ENCODE data around the gene KRTAP10-4. TPM values are rescaled to one million over a fixed set of nuclear protein-coding genes. Genes with fewer than 3 reads are reported as not detected.

The KRTAP10-4 gene
- total and polyA plus RNA-seq, 12 donors, result not detected

DNA sequence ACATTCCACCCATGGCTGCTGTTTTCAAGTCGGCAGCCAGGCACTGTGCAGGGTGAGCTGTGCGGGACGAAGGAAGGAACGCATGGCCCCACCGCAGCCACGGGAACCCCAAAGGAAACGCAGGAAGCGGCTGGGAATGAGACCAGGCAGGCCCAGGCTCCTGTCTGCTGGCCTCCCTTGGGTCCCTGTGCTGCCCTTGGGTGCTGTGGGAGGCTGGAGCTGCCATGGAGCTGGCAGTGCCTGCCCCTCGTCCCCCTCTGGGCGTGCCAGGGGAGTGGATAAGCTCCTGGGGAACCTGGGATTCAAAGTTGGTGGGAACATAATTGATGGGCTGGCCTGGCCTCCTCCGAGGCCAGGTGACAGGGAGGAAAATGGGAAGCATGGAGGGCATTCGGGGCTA, 5.3 kb upstream of the KRTAP10-4 start:
- Histone ChIP-seq H3K36me3 (replicated peaks in 1 of 2) (no peaks in the 10 kb centered on the region), H3K4me1 (replicated peaks in 1 of 2) (no peaks in the 10 kb centered on the region), H3K9me3 (replicated peaks in 1 of 3) (no peaks in the 10 kb centered on the region), H3K27me3 (no peaks in the 10 kb centered on the region), H3K4me3 (no peak overlapping the region), H3K27ac (no peak overlapping the region)
- intact Hi-C loops (cut with DNase I), result no loop called here
- WGBS, 4 donors, result 70 to 75% (median 73%) methylated on average over 11 to 12 of the region's 12 CpGs
- DNase-seq, result no peak
- TF ChIP-seq, protein P1, sequence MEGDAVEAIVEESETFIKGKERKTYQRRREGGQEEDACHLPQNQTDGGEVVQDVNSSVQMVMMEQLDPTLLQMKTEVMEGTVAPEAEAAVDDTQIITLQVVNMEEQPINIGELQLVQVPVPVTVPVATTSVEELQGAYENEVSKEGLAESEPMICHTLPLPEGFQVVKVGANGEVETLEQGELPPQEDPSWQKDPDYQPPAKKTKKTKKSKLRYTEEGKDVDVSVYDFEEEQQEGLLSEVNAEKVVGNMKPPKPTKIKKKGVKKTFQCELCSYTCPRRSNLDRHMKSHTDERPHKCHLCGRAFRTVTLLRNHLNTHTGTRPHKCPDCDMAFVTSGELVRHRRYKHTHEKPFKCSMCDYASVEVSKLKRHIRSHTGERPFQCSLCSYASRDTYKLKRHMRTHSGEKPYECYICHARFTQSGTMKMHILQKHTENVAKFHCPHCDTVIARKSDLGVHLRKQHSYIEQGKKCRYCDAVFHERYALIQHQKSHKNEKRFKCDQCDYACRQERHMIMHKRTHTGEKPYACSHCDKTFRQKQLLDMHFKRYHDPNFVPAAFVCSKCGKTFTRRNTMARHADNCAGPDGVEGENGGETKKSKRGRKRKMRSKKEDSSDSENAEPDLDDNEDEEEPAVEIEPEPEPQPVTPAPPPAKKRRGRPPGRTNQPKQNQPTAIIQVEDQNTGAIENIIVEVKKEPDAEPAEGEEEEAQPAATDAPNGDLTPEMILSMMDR (IDR thresholded peaks at IDR 0.05), result no peak

DNA sequence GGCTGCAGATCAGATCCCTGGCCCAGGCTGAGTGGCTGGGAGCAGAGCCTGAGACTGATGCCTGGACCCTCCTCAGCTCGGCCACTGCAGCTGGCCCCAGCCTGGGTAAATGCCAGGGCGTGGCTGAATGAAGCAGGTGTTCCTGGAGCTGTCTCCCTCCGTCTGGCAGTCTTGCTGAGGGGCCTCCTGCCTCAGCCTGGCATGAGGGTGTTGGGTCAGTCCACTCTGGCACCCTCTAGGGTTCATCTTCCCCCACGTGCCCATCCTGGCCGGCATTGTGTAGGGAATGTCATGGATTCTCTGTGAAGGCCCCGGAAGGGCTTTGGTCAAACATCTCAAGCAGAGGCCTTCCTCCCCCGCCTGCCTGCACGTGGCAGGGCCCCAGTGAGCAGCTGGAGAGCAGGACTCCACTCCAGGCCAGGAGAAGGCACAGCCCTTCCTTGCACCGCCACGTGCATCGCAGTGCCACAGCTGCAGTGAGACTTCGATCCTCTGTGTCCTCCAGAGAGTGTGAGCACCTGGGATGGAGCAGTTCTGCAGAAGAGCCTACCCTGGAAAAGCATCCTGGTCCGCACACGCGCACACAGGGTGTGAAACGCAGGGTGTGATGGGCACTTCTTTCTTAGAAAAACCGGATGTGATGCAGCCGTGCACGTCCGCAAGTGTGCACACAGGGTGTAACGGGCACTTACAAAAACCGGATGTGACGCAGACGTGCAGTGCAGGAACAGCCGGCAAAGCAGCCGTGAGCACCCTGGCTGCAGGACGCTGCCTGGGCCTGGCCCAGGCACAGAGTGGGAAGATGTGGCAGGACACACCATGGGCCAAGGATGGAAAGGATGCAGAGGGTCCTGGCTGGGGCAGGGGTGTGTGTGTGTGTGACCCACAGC, 4.6 kb upstream of the KRTAP10-4 start:
- H3K27me3 ChIP-seq, result no peaks in the 10 kb centered on the region
- no peak overlapping the region for H3K27ac ChIP-seq
- H3K9me3 ChIP-seq (replicated peaks in 1 of 3), result no peaks in the 10 kb centered on the region
- DNase-seq, result peak in 1 of 7 donors; percentile 43
- H3K4me1 ChIP-seq (replicated peaks in 1 of 2), result no peaks in the 10 kb centered on the region
- no peak for TF ChIP-seq POLR2A (IDR thresholded peaks at IDR 0.05)
- TF ChIP-seq, protein P1 (IDR thresholded peaks at IDR 0.05), result no peak
- no peak overlapping the region for H3K4me3 ChIP-seq
- 70 to 76% (median 74%) methylated on average over 20 to 27 of the region's 27 CpGs for WGBS, 4 donors
- intact Hi-C loops (cut with DNase I), result no loop called here
- no peaks in the 10 kb centered on the region for H3K36me3 ChIP-seq (replicated peaks in 1 of 2)

DNA sequence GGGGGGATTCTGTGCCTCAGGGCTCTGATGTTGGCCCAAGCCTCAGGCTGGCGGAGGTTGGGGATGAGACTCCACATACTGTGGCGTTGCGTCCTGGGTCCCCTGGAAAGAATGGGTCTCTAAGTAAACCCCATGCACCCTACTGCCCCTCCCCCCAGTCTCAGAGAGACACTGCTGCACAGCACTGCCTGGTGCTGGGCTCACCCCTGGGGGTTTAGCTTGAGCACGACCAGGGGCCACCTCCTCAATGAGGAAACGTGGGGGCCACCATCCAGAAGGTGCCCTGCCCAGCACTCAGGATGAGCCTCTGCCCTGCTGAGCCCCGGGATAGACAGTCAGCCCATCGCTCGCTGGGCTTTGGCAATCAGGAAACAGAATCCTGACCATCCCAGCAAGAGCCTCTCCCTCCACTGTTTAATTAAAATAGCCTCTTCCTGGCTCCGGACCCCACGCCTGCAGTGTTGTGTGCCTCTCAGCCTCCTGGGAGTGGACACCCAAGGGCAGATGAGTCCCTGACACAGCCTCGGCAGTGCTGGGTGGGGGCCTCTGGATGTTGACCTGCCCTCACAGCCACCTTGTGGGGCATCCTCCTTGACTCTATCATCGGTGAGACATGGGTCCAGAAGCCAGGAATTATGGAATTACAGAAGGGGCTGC, 3.5 kb upstream of the KRTAP10-4 start:
- Histone ChIP-seq H3K27ac (no peak overlapping the region), H3K9me3 (replicated peaks in 1 of 3) (no peaks in the 10 kb centered on the region), H3K27me3 (peaks cover 3% of the 10 kb centered on the region), H3K36me3 (replicated peaks in 1 of 2) (no peaks in the 10 kb centered on the region), H3K4me3 (no peak overlapping the region), H3K4me1 (replicated peaks in 1 of 2) (no peaks in the 10 kb centered on the region)
- DNase-seq, result peak in 1 of 7 donors; percentile 29
- intact Hi-C loops (cut with DNase I), result no loop called here
- TF ChIP-seq, protein P1 (IDR thresholded peaks at IDR 0.05), result no peak
- no peak for TF ChIP-seq POLR2A (IDR thresholded peaks at IDR 0.05)
- WGBS, 4 donors, result 71 to 90% (median 81%) methylated on average over 7 to 12 of the region's 12 CpGs

DNA sequence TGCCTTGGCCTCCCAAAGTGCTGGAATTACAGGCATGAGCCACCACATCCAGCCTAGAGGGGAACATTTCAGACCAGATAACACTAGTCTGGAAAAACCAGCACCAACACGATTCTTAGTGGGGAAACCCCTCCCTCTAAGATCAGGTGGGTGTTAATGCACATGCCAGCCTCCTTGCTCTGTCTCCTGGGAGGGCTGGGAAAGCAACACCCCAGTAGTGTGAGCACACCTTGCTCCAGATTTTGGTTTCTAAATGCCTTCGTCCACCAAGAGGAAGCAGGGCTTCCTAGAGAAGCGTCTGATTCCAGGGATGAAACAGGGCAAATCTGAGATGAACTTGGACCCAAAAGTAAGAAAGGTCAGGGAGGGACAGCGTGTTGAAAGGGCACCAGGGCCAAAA, 2.2 kb upstream of the KRTAP10-4 start:
- H3K27me3 ChIP-seq, result peaks cover 3% of the 10 kb centered on the region
- intact Hi-C loops (cut with DNase I), result no loop called here
- H3K9me3 ChIP-seq (replicated peaks in 1 of 3), result no peaks in the 10 kb centered on the region
- peak in 1 of 7 donors; percentile 6 for DNase-seq
- H3K36me3 ChIP-seq (replicated peaks in 1 of 2), result no peaks in the 10 kb centered on the region
- H3K4me1 ChIP-seq (replicated peaks in 1 of 2), result no peaks in the 10 kb centered on the region
- H3K4me3 ChIP-seq, result no peak overlapping the region
- WGBS, 4 donors, result 63 to 82% (median 73%) methylated on average over 3 to 4 of the region's 4 CpGs
- H3K27ac ChIP-seq, result no peak overlapping the region
- TF ChIP-seq, protein P1 (IDR thresholded peaks at IDR 0.05), result no peak
- TF ChIP-seq POLR2A (IDR thresholded peaks at IDR 0.05), result no peak
